GM10266 (cell line): ENCODE measurements around the gene TACC2.

Experiments used
- DNase-seq: peaks from one replicate; pipeline ENCODE4 v3.0.0; 2012; ENCODE audit errors: extremely low spot score
- CTCF ChIP-seq: IDR thresholded peaks from 2 replicates; pipeline ENCODE4 v1.5.1; 2012; ENCODE audit warnings: mild to moderate bottlenecking, low read depth; ENCODE audit not compliant: control insufficient read depth, insufficient read depth; ENCODE audit errors: missing control alignments

Gene TACC2

DNA sequence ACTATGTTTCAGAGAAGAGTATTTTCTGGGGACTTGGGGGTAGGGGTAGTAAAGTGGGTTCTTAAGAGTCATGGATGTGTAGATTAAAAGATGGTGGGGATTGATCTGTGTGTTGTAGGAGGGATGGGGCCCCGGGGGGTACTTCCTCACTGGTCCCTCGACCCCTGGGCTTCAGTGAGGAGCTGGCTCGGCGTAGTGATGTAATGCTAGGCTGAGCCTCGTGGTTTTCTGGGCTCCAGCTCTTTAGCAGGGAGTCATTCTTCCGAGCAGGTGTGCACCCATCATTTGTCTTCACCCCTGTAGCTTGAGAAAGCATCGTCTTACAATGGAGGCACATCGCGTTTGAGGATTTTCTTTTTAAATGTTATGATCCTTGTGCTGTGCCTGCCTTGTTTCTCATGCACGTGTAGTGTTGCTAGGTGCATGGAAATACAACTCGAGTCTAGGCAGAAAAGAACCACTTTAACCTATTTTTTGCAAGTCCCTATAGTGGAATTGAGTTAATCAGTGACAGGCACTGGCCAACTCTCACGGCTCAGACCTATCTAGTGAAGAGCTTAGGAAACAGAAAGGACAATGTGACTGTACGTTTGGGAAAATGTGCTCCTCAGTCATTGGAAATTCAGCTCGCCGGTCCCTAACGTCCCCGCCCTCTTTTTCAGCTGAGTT, 176.0 kb downstream of the TACC2 start:
- TF ChIP-seq CTCF = no peak
- no peak for DNase-seq

GRCh38 chr10:122165484-122166276, 176.7 kb downstream of the TACC2 start:
- TF ChIP-seq CTCF = no peak
- DNase-seq = no peak

GRCh38 chr10:122168101-122168500, 179.1 kb downstream of the TACC2 start:
- no peak for DNase-seq
- TF ChIP-seq CTCF = no peak

- DNase-seq = no peak
- no peak for TF ChIP-seq CTCF
Observed at GRCh38 chr10:122168598-122169394, 179.8 kb downstream of the TACC2 start.

- DNase-seq = no peak
- no peak for TF ChIP-seq CTCF
Observed at GRCh38 chr10:122170802-122171201, 181.8 kb downstream of the TACC2 start.

- no peak for TF ChIP-seq CTCF
- DNase-seq = no peak
Observed at GRCh38 chr10:122171302-122172075, 182.5 kb downstream of the TACC2 start.
